Fibroblast of gingiva (primary cell): ENCODE measurements around the gene ZFAND2A.
"Not testable (repeated sequence)": the region's sequence is repeated elsewhere in the genome, so short reads cannot be mapped to it uniquely, and the experiment has no call there.

Experiments used
- DNase-seq: peaks from one replicate; pipeline ENCODE4 v3.0.0-alpha.2; 2011; ENCODE audit warnings: low read depth

The ZFAND2A gene, protein sequence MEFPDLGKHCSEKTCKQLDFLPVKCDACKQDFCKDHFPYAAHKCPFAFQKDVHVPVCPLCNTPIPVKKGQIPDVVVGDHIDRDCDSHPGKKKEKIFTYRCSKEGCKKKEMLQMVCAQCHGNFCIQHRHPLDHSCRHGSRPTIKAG

DNA sequence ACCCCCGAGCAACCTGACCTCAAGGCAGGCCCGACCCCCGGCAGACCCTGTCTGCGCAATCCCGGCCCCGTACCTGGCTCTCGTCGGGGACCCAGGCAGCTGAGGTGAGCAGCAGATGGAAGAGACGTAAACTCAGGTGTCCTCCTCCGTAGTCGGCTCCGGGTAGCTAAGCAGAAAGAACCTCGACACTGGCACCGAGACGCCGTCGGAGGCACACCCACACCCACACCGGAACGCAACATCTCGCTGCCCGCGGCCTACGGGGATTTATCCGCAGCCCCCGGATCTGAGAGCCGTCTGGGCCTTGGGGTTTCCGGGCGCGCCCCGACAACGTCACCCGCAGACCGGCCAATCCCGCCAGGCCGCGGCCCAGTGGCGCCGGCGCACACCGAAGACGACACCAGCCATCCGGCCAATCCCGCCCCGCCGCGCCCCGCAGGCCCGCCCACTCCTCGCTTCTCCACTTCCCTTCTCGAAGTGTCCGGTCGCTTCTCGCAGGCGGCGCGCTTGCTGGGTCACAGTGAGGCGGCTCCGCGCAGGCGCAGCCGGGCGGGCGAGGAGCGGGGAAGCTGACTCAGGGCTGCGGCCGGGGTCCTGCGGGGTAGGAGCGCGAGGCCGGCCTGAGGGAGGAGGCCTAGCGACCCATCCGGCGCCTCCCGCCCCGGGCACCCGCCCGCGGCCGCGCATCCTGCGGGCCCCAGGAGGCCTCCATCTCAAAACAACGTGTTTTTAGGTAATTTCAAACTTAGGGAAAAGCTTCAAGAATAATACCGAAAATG is at the start of gene ZFAND2A:
ZFAND2A (minus strand) TSS at position 306 of the 779 bp plus-strand sequence. CDS start 1,984 bp downstream, outside the sequence.
- DNase-seq, result peak; percentile 97

DNA sequence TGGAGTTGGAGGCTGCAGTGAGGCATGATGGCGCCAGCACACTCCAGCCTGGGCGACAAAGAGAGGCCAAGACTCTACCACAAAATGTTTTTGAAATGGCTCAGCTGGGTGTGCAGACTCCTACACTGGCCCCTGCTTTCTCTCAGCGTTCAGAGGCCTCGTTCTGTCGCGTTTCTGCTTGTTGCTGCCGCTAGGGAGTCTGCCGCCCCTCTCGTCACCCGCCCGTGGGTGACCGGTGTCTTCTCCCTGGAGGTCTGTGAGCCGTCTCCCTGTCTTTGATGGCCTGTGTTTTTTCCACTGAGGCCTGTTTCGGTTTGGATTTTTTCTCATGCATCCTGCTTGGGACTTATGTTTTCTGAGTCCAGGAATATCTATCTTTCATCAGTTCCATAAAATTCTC is 49.1 kb upstream of the ZFAND2A start:
- no peak for DNase-seq

DNA sequence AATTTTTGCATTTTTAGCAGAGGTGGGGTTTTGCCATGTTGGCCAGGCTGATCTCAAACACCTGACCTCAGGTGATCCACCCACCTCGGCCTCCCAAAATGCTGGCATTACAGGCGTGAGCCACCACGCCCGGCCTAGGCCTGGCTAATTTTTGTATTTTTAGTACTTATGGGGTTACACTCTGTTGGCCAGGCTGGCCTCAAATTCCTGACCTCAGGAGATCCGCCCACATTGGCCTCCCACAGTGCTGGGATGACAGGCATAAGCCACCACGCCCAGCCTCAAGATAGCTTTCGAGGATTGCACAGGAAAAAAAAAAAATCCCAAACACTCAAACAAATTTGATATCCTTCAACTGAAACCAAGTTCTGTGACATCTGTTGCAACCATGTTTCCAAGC is 45.7 kb upstream of the ZFAND2A start:
- DNase-seq, result not testable (repeated sequence)

DNA sequence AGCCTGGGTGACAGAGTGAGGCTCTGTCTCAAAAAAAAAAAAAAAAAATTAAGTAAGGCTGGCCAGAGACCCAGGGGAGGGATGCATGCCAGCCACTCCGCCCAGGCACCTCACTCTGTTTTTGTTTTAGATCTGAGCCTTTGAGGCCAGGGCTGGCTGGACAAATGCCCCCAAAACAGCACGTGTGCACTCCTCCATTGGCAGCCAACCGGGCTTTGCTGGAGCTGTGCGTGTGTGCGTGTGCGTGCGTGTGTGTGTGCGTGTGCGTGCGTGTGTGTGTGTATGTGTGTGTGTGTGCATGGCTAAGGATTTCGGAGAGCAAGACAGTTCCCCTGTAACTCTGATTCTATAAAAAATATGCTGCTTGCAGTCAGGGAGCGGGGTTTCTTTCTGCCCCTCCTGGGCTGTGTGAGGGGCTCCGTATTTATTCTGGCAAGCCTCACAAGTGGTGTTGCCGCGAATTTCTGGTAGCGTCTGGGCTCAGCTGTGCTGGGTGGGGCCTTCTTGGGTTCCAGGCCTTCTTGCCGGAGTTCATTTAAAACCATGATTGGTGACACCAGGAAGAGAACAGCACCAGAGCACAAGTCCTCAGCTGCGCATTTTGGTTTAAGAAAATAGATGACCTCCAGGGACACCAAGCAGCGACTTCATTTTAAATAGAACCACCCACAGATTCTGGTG is 44.6 kb upstream of the ZFAND2A start:
- peak; percentile 19 for DNase-seq

DNA sequence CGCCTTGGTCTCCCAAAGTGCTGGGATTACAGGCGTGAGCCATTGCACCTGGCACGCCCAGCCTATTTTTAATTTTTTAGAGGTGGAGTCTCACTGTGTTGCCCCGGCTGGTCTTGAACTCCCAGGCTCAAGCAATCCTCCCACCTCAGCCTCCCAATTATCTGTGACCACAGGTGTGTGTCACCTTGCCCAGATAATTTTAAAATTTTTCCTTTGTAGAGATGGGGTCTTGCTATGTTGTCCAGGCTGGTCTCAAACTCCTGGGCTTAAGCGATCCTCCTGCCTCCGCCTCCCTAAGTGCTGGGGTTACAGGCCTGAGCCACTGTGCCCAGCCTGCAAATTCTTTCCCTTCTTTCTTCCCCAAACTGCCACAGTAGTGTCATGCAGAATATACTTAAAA is 42.9 kb upstream of the ZFAND2A start:
- not testable (repeated sequence) for DNase-seq

DNA sequence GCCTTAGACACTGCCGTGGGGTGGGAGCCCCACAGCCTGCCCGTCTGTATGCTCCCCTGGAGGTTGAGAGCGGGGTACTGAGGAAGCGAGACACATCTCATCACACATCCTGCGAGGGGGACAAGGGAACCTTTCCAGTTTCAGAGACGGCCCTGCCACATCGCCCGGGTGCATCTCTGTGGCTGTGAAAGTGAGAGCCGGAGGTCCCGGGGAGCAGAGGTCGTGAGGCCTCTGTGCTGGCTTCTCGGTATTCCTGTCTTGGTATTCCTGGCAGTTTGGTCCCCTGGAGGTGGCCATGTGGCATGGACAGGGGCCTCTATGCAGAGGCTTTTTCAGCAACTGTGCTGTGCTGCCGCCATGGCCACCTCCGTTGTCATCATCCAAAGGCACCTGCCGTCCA is 41.9 kb upstream of the ZFAND2A start:
- no peak for DNase-seq

DNA sequence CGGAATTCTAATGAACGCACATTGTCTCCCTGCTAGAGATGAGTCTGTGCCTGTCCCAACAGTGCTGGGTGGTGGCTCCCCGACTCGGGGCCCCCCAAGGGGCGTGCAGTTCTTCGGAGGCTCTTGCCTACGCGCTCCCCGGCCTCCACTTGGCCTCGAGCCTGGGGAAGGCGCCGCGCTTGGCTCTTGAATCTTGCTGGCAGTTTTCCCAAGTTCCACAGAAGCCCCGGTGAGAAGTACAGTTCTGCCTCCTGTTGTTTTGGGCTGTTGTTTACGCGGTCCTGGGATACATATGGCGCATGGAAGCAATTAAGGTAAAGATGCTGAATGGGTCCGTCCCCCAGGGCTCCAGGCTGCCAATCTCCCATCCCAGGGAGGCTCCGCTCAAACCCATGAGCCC is 40.0 kb upstream of the ZFAND2A start:
- no peak for DNase-seq

DNA sequence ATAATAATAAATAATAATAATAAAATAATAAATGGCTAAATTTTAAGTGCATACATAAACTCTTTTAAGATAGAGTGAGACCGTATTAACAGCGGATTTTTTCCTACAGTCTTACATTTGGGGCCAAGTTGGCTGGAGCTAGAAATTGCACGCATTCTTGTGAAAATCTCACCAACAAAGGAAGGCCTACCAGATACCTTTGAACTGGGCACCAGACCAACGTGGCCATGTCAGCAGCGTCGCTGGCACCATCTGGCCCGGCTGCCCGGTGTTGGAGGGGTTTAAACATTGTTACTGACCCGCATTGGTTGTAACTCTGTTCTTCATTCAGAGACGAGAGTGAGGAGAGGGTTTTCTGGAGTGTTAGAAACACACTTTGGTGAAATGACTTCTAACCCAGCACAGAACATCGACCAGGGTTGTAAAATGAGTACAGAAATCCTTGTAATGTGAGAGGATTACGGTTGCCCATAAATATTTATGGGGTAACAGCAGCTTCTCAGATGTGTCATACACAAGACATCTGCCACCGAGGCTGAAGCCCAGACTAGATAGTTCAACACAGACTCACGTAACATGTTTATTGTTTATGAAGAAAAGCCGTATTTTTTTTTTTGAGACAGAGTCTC is 38.1 kb upstream of the ZFAND2A start:
- DNase-seq, result peak; percentile 82

DNA sequence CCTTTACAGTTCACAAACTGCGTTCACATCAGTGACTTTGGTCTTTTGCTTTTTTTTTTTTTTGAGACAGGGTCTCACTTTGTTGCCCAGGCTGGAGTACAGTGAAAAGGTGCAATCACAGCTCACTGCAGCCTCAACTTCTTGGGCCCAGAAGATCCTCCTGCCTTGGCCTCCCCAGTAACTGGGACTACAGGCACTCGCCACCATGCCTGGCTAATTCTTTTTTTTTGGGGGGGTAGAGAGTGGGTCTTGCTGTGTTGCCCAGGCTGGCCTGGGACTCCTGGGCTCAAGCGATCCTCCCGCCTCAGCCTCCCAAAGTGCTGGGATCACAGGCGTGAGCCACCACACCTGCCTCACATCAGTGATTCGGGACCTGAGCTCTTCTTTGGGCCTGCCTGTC is 37.0 kb upstream of the ZFAND2A start:
- no peak for DNase-seq

DNA sequence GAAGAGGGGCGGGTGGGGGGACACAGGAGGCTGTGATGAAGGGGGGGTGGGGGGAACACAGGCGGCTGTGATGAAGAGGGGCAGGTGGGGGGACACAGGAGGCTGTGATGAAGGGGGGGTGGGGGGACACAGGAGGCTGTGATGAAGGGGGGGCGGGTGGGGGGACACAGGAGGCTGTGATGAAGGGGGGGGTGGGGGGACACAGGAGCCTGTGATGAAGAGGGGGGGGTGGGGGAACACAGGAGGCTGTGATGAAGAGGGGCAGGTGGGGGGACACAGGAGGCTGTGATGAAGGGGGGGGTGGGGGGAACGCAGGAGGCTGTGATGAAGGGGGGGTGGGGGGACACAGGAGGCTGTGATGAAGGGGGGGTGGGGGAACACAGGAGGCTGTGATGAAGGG is 36.4 kb upstream of the ZFAND2A start:
- not testable (repeated sequence) for DNase-seq

DNA sequence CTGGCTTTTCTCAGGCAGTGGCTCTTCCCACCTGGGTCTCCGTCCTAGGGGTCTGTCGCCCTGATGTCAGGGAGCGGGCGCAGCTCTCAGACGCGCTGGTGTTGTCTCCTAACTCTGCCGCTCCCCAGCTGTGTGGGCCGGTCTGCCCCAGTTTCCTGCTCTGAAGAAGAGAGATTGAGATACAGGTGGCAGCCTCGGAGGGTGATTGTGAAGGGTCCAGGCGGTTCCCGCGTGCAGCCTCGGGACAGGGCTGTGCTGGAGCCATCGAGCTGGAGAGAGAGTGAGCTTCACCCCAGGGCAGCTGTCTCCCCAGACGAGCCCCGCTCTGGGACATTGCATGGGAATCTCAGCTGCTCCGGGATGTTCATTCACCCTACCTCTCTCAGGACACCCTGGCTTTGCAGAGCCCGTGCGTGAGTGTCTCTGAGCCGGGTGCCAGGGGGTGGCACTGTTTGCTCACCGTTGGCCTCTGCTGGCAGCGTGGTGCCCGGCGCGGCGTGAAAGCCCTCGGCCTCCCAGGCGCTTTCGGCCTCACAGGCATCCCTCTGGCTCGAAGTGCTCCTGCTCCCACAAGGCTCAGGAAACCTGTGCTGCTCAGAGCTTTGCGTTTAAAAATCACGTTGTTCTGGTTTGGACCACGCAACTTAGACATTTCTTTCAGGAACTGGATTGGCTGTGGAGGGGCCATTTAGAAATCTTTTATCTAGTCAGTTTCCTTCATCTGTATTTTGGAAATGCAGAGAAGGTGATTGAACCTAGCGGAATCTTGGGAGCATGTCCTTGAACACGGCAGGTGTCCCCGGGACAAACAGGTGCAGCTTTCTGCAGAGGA is 33.8 kb upstream of the ZFAND2A start:
- peak; percentile 43 for DNase-seq

DNA sequence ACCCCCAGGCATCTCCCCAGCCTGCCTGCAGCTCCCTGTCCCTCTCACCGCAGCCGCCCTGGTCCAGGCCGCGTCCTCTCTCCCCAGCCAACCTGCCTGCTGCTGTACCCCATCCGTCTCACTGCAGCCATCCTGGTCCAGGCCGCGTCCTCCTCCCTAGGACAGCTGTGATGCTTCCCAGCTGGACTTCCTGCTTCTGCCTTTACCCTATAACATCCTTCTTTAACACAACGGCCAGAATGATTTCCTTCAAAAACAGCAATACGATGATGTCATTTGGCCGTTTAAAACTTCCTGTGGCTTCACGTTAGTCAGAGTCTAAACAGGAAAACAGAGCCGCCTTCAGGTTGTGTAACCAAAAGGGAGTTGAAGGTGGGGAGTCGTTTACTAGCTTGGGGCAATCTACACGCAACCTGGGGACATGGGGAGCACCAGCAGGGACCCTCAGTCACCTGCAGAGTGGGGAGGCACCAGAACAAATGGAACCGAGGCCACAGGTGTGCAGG is 32.2 kb upstream of the ZFAND2A start:
- DNase-seq, result peak; percentile 49

DNA sequence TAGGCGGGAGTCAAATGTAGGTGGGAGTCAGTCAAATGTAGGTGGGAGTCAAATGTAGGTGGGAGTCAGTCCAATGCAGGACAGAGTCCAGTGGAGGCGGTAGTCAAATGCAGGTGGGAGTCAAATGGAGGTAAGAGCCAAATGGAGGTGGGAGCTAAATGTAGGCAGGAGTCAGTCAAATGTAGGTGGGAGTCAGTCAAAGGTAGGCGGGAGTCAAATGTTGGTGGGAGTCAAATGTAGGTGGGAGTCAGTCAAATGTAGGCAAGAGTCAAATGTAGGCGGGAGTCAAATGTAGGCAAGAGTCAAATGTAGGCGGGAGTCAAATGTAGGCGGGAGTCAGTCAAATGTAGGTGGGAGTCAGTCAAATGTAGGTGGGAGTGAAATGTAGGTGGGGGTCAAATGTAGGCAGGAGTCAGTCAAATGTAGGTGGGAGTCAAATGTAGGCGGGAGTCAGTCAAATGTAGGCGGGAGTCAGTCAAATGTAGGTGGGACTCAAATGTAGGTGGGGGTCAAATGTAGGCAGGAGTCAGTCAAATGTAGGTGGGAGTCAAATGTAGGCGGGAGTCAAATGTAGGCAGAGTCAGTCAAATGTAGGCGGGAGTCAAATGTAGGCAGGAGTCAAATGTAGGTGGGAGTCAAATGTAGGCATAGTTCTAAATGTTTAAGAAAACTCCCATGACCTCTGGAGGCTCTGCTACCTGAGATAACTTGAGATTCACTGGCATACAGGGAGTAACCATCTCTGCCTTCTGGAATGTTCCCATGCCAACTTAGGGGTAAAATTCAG is 30.2 kb upstream of the ZFAND2A start:
- no peak for DNase-seq

DNA sequence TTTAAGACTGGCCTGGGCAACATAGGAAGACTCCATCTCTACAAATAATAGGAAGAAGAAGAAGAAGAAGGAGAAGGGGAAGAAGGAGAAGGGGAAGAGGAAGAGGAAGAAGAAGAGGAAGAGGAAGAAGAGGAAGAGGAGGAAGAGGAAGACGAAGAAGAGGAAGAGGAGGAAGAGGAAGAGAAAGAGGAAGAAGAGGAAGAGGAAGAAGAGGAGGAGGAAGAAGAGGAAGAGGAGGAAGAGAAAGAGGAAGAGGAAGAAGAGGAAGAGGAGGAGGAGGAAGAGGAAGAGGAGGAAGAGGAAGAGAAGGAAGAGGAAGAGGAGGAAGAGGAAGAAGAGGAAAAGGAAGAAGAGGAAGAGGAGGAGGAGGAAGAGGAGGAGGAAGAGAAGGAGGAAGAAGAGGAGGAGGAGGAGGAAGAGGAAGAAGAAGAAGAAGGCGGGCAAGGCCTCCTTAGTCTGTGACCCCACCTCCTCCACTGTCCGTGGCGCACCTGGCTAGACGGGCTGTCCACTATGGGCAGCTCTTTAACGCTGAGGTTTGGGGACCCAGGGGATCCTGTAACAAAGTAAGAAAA is 28.8 kb upstream of the ZFAND2A start:
- DNase-seq, result no peak

DNA sequence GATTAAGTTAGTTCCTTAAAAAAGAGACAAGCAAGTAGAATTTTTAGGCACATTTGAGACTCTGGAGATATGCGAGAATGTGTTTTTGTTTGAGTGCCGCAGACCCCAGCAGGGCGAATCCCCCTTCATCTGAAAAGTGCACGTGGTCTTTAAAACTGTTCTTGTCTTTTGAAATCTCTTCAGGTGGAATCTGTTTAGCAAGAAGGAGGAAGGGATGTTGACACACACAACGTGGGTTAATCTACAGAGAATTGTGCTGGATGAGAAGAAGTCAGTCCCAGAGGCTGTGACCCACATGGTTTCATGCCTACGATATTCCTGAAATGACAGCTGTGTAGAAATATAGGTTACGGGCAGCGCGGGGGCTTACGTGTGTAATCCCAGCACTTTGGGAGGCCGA is 27.1 kb upstream of the ZFAND2A start:
- no peak for DNase-seq

DNA sequence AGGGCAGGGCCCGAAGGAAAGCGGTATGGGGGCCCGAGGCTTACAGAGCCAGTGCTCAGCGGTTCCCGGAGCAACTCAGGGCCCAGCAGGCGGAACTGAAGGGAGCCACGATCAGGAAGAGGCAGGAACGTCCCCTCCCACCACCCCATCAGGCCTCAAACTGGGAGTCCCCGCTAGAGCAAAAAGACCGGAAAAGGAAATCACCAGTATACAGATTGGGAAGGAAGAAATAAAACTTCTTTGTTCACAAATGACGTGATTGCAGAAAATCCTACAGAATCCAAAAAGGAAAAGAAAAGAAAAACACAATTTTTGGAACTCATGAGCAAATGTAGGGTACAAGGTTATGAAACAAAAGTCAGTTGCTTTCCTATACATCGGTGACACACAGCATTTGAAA is 21.6 kb upstream of the ZFAND2A start:
- no peak for DNase-seq

DNA sequence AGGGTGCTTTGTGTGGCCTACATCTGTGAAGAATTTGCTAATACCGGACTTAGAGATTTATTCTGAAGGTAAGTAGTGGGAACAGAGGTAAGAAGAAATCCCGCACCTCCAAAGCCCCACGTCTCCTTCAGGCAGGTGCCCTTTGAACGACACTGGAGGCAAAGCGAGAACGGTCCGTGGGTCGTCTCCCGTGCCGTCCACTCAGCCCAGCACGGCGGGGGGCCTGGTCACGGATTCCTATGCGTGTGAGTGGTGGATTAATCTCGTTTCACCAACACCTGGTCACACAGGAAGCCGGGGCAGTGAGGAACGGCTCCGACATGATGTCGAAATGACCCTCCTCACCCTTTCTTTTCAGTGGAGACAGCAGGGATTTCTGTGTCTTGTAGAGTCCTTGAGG is 21.0 kb upstream of the ZFAND2A start:
- DNase-seq, result no peak

DNA sequence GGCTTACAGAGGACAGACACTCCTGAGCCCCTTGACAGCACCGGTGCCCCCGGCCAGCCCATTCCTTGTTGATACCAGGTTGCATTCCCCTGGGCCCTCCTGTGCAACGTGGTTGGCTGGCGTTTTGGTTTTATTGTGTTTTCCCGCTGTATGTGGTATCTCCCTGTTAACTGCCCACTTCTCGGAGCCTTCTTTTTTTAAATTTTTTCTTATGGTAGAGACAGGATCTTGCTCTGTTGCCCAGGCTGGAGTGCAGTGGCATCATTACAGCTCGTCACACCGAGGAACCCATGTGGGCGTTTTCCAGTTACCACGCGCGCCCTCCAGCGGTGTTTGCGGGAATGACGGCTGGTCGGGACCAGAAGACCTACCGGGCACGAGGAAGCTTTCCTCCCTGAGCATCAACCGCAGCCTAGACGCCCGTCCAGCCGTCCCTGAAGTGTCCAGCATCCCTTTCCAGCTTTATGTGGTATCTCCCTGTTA is 16.9 kb upstream of the ZFAND2A start:
- DNase-seq, result peak; percentile 23

DNA sequence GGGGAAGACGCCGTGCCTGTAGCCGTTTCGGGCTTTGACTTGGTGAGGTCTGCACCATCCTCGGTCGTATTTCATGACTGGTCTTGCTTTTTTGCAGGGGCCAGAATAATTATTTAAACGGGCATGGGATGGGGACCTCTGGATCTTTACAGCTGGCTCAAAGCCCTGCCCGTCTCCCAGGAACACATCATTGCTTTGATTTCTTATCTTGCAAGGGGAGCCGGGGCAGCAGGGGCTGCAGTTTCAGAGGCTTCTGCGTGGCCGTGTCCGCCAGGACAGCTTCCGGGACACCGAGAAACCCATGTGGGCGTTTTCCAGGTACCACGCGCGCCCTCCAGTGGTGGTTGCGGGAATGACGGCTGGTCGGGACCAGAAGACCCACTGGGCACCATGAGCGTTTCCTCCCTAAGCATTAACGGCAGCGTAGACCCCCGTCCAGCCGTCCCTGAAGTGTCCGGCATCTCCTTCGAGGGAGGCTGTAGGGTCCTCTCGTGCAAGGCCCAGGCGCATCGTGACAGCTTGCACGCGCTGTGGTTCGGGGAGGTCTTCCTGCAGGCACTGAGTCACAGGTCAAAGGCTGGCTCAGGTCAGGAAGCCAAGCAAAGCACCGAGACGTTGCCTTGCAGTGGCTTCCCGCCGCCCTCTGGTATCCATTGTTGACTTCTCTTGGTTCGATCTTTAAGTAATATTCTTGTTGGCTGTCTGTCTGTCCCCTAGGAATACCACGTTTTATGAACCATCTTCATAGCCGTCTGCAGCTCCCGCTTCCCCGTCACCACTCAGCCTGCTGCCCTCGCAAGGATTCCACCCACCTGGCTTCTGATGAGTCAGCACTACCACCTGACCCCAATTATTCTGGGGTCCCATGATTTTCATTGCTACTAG is 16.2 kb upstream of the ZFAND2A start:
- peak; percentile 56 for DNase-seq
